ENCODE measurements around the gene CUL3.

Gene CUL3

DNA sequence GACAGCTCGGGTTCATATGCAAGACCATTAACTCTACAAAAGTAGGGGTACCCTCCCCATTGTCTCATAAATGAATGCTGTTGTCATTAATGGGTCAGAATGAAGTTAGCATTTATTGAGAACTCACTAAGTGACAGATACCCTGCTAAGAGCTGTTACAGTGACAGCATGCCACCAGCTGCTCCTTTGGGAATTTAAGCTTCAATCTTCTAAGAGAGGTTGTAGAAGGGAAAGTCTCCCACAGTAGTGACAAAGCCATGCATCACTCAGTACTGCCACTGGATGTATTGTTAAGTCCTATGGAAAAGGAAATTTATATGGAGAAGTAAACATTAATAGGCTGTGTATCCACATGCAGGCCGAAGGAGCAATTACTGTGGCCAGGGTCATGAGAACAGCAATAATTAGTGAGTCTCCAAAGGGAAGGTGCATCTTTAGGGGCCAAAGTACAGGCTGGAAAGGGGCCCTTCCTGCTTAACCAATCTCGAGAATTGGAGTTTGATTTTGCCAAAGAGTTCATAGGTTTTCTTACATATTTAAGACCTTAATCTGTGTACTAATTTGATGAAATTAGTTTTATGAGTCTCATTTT, 118.8 kb downstream of the CUL3 start:
- DNase-seq = no peak

GRCh38 chr2:224461391-224461790, 123.8 kb downstream of the CUL3 start:
- no peak for DNase-seq

- DNase-seq = no peak
These were observed 127.6 kb downstream of the CUL3 start for GRCh38 chr2:224457408-224458096.

- DNase-seq = no peak
These were observed 131.3 kb downstream of the CUL3 start for GRCh38 chr2:224453892-224454291.

DNA sequence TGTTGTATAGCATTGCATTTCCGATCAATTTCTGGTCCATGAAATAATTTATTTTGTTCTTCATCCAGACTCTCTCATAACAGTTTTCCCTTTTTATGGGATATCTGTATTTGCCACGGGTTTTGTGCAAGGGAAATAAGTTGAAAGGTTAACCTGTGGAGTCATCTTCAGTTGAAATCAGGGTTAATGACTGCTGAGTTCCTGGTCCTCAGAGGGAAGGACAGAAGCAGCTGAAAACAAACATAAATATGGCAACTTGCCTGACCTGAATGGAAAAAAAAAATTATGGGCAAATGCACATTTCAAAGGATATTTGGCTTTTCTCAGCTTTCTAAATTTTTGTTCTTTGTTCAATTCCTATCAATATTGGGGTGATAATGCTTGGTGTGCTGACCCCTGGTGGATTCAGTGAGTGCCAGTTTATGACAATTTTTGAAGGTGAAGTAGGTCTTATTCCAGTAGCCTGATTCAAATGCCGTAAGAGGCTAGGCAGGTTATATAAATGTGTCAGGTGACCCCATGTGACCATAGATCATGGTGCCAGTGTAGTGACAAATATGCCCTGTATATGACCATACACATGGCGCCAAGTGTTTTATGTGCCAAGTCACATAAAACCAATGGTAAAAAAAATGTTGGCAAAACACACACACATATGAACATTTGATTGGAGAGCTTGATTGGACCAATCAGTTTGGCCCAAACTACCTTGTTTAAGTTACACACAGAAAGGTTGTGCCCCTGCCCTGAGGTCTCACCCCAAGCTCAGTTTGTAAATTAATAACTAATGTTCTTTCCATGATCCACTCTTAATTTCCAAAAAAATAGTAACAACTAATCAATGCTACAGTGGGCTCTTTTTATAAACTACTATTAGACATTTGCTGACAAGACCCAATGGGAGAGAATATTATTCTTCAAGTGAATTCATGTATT, 135.7 kb downstream of the CUL3 start:
- DNase-seq = no peak

DNA sequence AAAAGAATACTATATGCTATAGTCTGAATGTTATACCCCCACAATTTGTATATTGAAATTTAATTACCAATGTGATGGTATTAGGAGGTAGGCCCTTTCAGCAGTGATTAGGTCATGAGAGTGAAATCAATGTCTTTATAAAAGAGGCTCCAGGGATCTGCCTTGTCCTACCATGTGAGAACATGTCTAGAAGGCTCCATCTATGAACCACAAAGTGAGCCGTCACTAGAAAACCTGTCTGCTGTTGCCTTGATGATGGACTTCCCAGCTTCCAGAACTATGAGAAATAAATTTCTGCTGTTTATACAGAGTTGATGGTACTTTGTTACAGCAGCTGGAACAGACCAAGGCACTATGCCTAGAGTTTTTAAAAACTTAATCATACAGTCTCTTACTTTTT, 136.9 kb downstream of the CUL3 start:
- no peak for DNase-seq

GRCh38 chr2:224444783-224445182, 140.4 kb downstream of the CUL3 start:
- no peak for DNase-seq

DNA sequence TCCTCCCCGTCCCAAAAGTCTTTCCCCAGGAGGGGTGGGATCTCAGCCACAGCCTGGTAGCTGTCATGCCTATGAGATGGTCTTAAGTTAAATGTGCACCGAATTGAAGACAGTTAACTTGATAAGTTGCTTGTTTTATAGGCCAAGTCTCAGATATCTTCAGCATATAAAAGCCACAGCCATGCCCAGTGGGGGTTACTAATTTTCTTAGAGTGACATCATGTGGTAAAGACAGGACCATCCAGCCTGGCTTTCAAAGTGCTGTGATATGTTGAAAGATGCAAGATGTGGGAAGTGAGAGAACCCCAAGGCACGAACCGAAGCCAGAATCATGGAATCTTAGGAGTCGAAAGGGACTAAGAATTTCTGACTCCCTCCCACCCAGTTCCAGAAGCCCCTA, 141.1 kb downstream of the CUL3 start:
- no peak for DNase-seq

DNA sequence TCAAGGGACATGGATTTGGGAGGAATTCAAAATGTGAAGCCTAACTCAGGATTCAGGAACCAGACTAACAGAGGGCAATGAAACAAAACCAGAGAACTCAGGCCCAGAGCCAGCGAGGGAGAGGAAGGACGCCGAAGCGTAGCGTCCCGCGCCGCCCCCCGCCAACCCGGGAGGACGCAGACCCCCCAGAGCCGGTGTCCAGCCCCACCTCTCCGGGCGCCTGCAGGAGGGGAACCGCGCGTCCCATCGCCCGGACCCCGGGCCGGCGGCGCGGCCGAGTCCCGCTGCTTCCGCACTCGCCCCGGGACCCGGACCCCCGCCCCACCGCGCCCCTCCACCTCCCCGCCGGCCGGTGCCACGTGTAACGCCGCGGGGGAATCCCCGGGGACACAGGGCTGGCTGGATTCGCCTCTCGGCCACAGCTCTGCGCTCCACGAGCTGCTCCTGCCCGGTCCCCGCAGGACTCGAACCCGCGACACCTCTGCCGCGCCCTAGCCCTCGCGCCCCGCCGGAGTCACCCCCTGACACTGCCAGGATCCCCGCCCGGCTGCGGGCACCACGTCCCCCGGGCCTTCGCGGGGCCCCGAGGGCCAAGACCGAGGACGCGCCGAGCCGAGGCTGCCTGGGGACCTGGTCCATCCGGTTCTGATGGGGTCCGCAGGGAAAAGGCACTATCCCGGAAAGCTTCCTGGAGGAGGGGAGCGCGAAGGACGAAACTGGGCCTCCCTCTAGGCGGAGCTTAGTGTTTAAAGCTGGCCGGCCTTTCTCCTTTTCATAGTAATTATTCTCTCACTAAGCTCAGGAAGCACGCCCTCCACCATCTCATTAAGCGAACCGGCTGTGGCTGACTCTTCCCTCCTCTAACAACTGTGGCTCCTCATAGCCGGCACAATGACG, 142.8 kb downstream of the CUL3 start:
- no peak for DNase-seq

DNA sequence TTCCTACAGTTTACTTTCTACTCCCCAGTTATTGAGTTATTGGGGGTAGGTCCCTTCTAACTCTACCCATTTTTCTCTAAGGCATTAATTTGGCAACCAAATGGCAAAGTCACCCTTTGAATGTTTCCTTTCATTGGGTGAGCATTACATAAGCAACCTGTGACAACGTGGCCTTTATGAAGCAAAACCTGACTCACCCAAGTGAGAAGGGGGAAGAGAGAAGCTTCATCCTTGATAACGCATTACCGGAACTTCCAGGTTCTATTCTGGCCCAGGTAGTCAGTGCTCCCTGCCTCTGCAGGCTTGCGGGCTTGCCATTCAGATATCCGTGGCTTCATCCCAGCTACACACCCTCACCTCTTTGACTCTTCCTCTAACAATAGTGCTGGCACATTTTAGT, 144.2 kb downstream of the CUL3 start:
- no peak for DNase-seq

- no peak for DNase-seq
These were observed 146.4 kb downstream of the CUL3 start for GRCh38 chr2:224438726-224439125.

DNA sequence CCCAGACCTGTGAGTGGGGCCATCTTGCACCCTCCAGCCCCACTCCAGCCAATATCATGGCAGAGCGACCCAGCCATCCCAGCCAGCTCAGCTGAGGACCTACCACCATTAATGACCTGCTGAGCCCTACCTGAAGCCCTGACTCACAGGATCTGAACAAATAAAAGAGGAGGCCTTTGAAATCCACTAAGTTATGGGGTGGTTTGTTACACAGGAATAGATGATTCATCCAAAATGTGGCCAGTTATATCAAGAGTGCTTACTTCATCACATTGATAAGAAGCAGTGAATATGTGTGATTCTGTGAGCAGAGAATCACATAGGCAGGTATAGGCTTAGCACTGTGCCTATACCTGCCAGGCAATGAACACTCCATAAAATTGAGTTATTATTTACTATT, 148.5 kb downstream of the CUL3 start:
- no peak for DNase-seq

DNA sequence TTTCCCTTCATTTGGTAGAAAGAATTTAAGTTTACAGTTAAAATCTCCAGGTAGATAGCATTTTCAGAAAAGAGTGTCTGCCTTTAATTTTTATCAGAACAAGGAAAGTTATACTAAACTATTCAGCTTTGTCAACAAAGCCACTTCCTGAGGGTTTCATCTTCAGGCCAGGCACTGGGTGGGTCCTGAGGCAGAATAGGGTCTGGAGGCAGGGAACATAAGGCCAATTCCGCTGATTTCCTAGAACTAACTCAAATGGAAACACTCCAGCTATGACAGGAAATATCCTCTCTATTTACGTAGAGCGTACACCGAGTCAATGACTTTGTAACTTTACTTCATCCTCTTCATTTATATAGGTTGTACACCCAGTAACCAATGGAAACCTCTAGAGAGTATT, 150.5 kb downstream of the CUL3 start:
- DNase-seq = no peak

GRCh38 chr2:224433442-224433841, 151.7 kb downstream of the CUL3 start:
- DNase-seq = no peak

- no peak for DNase-seq
These were observed 153.1 kb downstream of the CUL3 start for GRCh38 chr2:224432003-224432579.

- no peak for DNase-seq
These were observed 155.7 kb downstream of the CUL3 start for GRCh38 chr2:224429441-224429810.

- no peak for DNase-seq
These were observed 156.2 kb downstream of the CUL3 start for GRCh38 chr2:224428787-224429440.

- no peak for DNase-seq
These were observed 157.7 kb downstream of the CUL3 start for GRCh38 chr2:224427471-224427870.

DNA sequence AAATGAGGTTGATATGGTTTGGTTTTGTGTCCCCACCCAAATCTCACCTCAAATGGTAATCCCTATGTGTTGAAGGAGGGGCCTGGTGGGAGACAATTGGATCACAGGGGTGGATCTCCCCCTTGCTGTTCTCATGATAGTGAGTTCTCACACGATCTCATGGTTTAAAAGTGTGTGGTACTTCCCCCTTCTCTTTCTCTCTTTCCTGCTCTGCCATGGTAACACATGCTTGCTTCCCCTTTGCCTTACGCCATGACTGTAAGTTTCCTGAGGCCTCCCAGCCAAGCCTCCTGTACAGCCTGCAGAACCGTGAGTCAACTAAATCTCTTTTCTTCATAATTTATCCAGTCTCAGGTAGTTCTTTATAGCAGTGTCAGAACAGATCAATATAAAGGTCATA, 158.5 kb downstream of the CUL3 start:
- no peak for DNase-seq

- no peak for DNase-seq
These were observed 164.1 kb downstream of the CUL3 start for GRCh38 chr2:224421065-224421464.

All from activated effector memory CD4-positive, alpha-beta T cell treated with Interleukin-2 at 50 U/mL for 16 hours (primary cell).